Left lung (tissue), 10 donors: ENCODE measurements around the gene HMG20A. TPM values are rescaled to one million over a fixed set of nuclear protein-coding genes. Genes with fewer than 3 reads are reported as not detected.

Source experiments
- ATAC-seq: fragments of 200-7000 bp; cut with Tn5 transposase; one replicate; pipeline ENCODE4 v1.9.1; 2020; ENCODE audit warnings: moderate library complexity
- DNase-seq, 4 donors: peaks; one replicate each; pipeline ENCODE4 v3.0.0-alpha.2; 2013 to 2020
- H3K27ac ChIP-seq, 2 donors: fragments of 200-600 bp; sonication (generic) in 1 of 2; one replicate each; pipeline versions ENCODE4 v1.5.0 to v1.8.0; 2020 to 2021
- H3K27me3 ChIP-seq, 2 donors: fragments of 200-600 bp; sonication (generic) in 1 of 2; one replicate each; pipeline versions ENCODE4 v1.5.0 to v1.8.0; 2020 to 2021
- H3K36me3 ChIP-seq, 2 donors: fragments of 200-600 bp; sonication (generic) in 1 of 2; one replicate each; pipeline versions ENCODE4 v1.5.0 to v1.8.0; 2020 to 2021
- H3K4me1 ChIP-seq, 2 donors: fragments of 200-600 bp; one replicate each; pipeline ENCODE4 v1.8.0; 2021
- H3K4me3 ChIP-seq, 2 donors: fragments of 200-600 bp; sonication (generic) in 1 of 2; one replicate each; pipeline versions ENCODE4 v1.5.0 to v1.8.0; 2020 to 2021; ENCODE audit warnings: mild to moderate bottlenecking in 1 of 2
- H3K9me3 ChIP-seq, 2 donors: fragments of 200-600 bp; sonication (generic) in 1 of 2; one replicate each; pipeline versions ENCODE4 v1.5.0 to v1.8.0; 2020 to 2021
- intact Hi-C, 2 donors: fragments of 100-400 bp; cut with DNase I; formaldehyde crosslinking; loops; one replicate each; pipeline versions ENCODE4 v1.11.2 to v1.14.2; 2022
- polyA plus RNA-seq, 6 donors: library from polyadenylated mRNA; unstranded; fragments of 120-200 nt; gene quantifications; one replicate each; pipeline ENCODE4 v1.2.1, GENCODE V29; 2013; ENCODE audit not compliant: insufficient read length in 6 of 6
- total RNA-seq, 2 donors: library from RNA; stranded (reverse); fragmentation: NEBNext Ultra II Directional; extraction: Animal tissue kit (Norgen Biotek cat#: 25700); gene quantifications; one replicate each; pipeline ENCODE4 v1.2.1, GENCODE V29; 2021
- TF ChIP-seq, protein P1 (sequence below), 2 donors: fragments of 200-600 bp; sonication (generic) in 1 of 2; IDR thresholded peaks; one replicate each; pipeline versions ENCODE4 v1.5.0 to v1.8.0; 2021; ENCODE audit warnings: antibody characterized with exemption in 2 of 2
- donor health status: DM: no; HTN: yes; CAD: no.
- donor health status: DM: no; HTN: no; CAD: no.

Gene HMG20A
- total and polyA plus RNA-seq, 8 donors: 34.9 to 93.5 (median 76.5) TPM

DNA sequence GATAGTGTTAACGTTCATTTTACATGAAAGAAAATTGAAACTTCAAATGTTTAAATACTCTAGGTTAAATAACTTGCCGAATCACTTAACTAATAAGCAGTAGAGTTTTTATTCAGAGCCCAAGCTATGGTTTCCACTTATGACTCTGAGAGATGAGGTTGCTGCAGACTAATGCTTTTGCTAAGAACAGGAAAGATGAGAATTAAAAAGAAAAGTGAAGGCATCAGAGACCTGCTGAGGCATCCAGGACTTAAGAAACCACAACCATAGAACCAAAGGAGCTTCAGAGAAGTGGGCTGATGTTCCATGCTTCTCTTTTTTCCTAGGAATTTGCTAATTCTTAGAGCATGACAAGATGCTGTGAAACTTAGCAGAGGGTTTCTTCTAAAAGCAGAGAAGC is 9.5 kb downstream of the HMG20A start:
- Histone ChIP-seq H3K27ac (no peak overlapping the region), H3K4me3 (no peak overlapping the region), H3K27me3 (no peaks in the 10 kb centered on the region), H3K36me3 (no peaks in the 10 kb centered on the region), H3K9me3 (no peaks in the 10 kb centered on the region), H3K4me1 (peaks cover 0 to 3% of the 10 kb centered on the region in 2 donors)
- TF ChIP-seq, protein P1, sequence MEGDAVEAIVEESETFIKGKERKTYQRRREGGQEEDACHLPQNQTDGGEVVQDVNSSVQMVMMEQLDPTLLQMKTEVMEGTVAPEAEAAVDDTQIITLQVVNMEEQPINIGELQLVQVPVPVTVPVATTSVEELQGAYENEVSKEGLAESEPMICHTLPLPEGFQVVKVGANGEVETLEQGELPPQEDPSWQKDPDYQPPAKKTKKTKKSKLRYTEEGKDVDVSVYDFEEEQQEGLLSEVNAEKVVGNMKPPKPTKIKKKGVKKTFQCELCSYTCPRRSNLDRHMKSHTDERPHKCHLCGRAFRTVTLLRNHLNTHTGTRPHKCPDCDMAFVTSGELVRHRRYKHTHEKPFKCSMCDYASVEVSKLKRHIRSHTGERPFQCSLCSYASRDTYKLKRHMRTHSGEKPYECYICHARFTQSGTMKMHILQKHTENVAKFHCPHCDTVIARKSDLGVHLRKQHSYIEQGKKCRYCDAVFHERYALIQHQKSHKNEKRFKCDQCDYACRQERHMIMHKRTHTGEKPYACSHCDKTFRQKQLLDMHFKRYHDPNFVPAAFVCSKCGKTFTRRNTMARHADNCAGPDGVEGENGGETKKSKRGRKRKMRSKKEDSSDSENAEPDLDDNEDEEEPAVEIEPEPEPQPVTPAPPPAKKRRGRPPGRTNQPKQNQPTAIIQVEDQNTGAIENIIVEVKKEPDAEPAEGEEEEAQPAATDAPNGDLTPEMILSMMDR (IDR thresholded peaks at IDR 0.05): no peak
- ATAC-seq: no peak
- no peak for DNase-seq
- intact Hi-C loops: no loop called here

DNA sequence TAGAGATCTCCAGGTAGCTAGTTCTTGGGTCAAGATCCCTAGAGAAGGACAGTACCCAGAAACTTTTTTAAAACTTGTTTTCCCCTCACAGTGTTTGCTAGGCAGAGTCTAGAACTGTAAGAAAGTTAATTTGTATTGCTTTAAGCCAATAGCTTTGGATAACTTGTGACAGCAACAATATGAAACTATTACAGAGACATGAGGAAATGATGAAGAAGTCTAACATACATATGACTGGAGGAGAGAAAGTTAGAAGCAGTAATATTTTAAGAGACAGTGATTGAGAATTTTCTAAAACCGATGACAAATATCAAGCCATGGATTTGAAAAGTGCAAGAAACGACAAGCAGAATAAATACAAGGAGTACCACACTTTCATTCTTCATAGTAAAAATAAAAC is 10.0 kb downstream of the HMG20A start:
- no peak overlapping the region for H3K4me3 ChIP-seq
- H3K36me3 ChIP-seq: no peaks in the 10 kb centered on the region
- H3K27ac ChIP-seq: no peak overlapping the region
- intact Hi-C loops: no loop called here
- ATAC-seq (no peak), DNase-seq (no peak)
- H3K9me3 ChIP-seq: no peaks in the 10 kb centered on the region
- H3K27me3 ChIP-seq: no peaks in the 10 kb centered on the region
- TF ChIP-seq, protein P1 (IDR thresholded peaks at IDR 0.05): no peak
- H3K4me1 ChIP-seq: peaks cover 0 to 3% of the 10 kb centered on the region in 2 donors

DNA sequence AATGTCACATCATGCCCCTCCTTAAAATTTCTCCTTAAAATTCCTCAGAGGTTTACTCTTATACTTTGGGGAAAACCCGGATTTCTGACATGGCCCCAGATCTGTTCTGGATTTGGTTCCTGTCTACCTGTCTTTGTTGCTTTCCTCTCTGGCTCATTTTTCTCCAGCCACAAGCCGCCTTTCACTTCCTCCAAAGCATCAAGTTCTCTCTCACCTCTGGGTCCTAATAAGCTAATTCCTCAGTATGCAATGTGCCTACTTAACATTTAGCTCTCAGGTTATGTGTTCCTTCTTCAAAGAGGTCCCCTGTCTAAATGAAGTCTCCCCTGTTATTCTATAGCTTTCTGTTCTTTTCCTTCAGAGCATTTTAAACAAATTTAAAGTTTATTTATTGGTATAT is 16.1 kb downstream of the HMG20A start:
- intact Hi-C loops: no loop called here
- TF ChIP-seq, protein P1 (IDR thresholded peaks at IDR 0.05): no peak
- DNase-seq (no peak), ATAC-seq (no peak)
- no peak overlapping the region for H3K27ac ChIP-seq
- H3K27me3 ChIP-seq: no peaks in the 10 kb centered on the region
- H3K9me3 ChIP-seq: no peaks in the 10 kb centered on the region
- H3K4me1 ChIP-seq: peaks cover 0 to 10% of the 10 kb centered on the region in 2 donors
- H3K36me3 ChIP-seq: no peaks in the 10 kb centered on the region
- no peak overlapping the region for H3K4me3 ChIP-seq

DNA sequence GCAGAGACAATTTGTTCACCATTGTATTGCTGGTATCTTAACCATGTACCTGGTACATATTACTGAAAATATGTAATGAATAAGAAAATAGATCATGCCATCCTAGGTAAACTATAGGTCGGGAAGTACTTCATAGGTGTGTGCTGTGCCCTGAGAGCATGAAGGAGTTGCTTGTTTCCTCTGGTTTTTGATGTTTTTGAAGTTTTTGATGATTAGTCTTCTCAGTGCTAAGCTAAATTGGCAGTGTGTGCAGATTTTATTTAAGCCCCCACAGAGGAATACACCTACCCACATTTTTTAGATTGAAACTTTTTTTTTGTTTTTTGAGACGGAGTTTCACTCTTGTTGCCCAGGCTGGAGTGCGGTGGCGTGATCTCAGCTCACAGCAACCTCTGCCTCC is 16.6 kb downstream of the HMG20A start:
- intact Hi-C loops: no loop called here
- TF ChIP-seq, protein P1 (IDR thresholded peaks at IDR 0.05): no peak
- Histone ChIP-seq H3K36me3 (no peaks in the 10 kb centered on the region), H3K27ac (no peak overlapping the region), H3K4me3 (no peak overlapping the region), H3K27me3 (no peaks in the 10 kb centered on the region), H3K9me3 (no peaks in the 10 kb centered on the region), H3K4me1 (peaks cover 0 to 11% of the 10 kb centered on the region in 2 donors)
- no peak for ATAC-seq
- DNase-seq: no peak

DNA sequence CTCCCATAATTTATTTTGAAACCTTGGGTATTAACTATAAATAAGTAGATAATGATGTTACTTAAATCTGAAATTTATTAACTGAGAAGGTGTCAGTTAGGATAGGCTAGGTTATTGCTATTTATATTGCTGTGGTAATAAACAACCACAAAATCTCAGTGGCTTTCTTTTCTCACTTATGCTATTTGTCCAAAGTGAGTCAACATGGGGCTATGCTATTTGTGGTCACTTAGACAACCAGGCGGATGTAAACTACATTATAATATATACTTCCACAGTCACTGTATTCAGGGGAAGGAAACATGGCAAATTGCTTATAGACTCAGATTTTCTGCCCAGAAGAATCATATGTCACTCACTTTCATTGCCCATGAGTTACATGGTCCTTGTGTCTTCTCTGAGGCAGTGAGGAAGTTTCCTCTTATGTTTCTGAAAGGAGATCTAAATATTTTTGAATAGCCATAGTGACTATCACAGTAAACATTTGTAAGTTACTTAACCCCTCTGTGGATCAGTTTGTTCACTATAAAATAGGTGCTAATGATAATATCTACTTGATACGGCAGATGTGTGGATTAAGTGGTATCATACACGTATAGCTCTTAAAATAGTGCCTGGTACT is 19.8 kb downstream of the HMG20A start:
- Histone ChIP-seq H3K27me3 (no peaks in the 10 kb centered on the region), H3K27ac (no peak overlapping the region), H3K4me3 (no peak overlapping the region), H3K9me3 (no peaks in the 10 kb centered on the region), H3K4me1 (peaks cover 0 to 11% of the 10 kb centered on the region in 2 donors), H3K36me3 (no peaks in the 10 kb centered on the region)
- intact Hi-C loops: no loop called here
- TF ChIP-seq, protein P1 (IDR thresholded peaks at IDR 0.05): no peak
- ATAC-seq (no peak), DNase-seq (no peak)
